ENCODE measurements around the gene UNC5B.

Gene UNC5B

DNA sequence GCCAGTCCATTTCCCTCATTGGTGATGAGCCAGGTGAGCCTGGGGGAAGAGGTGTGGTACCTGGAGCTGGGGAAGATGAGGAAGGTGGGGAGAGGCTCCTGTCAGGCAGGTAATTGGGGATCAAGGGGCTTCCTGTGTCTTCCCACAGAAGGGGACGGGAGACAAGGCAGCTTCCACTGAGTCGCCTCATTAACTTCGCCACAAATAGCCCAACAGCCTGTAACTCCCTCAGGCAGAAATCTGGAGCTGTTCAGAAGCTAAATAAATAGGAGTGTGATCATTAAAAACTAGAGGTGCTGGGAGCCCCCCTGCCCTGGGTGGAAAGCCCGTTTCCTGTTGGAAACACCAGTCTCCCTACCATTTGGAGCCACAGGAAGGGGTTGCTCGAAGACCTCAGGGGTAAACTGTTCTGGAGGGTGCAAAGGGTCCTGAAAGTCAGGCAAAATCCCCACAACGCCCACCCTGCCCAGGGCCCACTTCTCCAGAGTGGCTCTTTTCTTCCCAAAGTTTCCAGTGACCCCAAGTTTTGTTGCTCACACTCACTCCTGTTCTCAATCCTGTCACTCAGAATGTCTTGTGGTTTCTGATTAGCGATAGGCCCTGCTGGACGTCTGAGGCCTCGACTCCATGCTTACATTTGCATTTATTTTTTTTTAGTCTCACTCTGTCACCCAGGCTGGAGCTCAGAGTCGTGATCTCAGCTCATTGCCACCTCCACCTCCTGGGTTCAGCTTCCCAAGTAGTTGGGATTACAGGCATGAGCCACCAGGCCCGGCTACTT lies 25.7 kb downstream of the UNC5B start:
- no peak for DNase-seq (ENCODE audit: extremely low read depth in 1 of 2, low read depth in 1 of 2)

DNA sequence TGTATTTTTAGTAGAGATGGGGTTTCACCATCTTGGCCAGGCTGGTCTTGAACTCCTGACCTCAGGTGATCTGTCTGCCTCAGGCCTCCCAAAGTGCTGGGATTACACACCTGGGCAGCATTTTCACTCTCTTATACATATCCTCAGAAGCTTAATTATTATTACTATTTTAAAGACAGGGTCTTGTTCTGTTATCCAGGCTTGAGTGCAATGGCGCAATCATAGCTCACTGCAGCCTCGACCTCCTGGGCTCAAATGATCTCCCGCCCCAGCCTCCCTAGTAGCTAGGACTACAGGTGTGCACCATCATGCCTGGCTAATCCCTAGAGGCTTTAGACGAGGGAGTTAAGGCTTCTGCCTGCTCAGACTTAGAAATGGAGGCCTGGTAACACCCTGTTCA lies 26.3 kb downstream of the UNC5B start:
- DNase-seq (ENCODE audit: extremely low read depth in 1 of 2, low read depth in 1 of 2): no peak

DNA sequence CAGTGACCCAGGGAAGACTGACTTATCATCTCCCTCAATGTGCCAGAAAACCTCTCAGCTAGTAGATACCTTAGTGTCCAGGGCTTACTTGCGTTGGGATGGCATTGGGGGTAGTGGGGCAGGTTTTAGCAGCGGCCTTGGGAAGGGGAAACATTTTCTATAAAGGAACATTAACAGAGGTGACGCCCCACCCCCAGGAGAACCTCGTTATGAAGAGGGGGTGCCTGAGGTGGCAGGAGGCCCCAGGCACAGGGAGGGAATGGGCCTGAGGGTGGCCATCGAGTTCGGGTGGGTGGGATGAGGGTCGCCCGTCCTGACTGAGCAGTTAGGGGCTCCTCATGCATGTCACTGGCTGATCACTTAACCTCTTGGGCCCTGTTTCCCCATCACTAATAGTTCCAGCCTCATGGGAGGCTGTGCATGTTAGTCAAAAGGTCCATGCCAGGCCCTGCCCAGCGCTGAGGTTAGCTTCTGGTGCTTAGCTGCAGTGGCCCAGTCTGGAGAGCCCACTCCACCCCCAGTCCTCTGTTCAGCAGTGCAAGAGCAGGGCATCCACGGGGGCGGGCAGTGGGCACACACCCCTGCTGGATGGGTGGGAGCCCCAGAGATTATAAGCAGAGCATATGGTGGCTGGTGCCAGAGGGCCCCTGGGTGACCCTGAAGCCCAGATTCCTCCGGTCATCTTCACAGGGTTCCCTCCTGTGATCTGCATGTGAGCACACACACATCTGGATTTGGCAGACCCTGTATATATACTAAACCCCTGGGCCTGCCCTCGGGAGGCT lies 27.0 kb downstream of the UNC5B start:
- DNase-seq (ENCODE audit: extremely low read depth in 1 of 2, low read depth in 1 of 2): no peak

DNA sequence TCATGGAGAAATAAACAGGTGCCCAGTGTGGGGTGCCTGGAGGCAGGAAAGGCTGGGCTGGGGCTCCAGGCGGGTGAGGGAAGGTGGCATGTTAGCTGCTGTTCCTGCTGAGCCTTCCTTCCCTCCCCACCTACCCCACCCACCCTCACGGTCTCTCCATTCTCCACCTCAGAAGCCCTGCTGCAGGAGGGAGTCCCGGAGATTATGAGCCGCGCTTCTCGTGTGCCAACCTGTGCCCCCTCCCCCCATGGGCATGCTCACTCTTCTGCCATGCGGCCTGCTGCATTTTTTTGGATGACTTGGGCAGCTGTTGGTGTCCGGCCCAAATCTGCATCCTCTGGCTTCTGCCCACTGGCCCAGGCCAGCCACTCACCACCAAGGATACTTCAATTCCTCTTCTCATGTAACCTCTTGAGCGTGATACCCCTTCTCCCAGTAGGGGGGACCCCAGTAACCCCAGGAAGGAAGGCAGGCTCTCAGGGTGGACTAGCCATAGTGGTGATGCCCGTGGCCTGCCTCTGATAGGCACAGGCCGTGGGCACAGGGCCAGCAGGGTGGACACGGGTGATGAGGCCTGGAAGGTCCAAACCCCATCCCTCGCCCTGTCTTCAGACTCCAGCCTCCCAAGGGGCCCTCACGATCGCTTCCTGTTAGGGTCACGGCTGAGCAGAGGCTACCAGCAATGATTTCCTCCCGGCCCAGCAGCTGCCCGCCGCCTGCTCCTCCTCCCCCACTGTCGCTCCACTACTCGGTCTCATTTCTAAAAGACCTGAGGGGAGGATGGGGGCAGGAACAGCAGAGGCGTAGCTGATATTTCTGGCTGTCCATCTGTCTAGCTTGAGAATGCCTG lies 27.8 kb downstream of the UNC5B start:
- no peak for DNase-seq (ENCODE audit: extremely low read depth in 1 of 2, low read depth in 1 of 2)

DNA sequence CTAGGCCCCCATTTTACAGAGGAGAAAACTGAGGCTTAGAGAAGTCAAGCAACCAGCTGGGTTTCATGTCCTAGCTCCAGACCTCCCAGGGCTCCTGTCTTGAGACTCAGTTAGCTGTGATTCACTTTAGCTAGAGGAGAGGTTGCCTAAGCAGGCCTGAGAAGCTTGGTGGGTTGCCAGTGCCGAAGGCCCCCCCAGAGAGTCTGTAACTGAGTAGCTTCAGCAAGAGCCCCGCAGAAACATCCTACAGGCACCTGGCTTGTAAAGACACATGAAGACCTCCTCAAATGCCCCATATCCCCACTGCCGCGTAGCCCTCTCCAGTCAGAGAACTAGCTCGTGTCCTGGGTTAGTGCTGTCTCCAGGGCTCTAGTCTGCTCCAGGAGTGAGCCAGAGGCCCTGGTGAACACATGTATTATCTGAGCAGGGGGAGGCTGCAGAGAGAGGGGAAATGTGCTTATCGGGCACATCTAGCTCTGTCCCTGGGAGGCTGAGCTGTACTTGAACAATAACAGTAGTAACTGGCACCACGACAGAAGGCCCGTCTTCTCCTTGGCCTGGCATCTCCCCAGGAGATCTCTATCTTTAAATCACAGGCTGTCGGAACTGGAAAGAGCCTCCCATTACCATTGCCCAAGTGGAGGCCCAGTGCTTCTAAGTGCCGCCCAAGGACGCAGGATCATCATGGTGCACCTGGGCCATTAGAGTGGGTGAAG lies 28.9 kb downstream of the UNC5B start:
- no peak for DNase-seq (ENCODE audit: extremely low read depth in 1 of 2, low read depth in 1 of 2)

DNA sequence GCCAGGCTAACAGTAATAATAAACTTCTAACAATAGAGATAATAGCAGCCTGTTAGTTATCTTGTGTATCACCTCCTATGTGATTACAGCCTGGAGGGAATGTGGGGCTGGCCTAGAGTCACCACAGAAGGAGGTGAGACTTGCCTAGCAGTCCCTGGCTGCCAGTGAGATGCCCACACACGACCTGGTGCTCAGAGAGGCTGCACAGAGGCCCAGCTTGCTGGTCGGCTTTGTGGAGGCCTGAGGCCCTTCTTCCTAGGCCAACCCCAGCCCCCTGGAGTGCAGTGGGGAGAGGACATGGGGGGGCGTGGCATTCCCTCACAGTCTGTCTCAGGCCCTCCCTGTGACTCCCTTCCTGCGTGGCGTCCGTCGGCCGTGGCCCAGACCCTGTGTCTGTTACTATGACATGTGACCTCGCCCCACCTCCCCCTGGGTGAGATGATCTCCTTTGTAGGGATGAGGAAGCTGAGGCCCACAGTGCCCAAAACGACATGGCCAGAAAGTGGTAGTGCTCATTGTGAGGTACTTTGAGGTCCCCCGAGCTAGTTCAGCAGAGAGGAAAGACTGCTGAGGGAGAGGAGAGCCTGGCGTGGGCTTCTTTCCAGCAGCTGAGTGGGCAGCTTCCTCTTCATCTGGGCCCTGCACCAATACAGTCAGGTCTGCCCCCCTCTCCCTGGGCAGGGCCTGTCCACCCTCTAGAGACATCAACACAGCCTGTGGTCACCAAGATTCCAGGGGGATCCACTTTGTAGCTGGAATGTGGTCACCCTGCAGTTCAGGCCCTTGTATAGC lies 29.7 kb downstream of the UNC5B start:
- no peak for DNase-seq (ENCODE audit: extremely low read depth in 1 of 2, low read depth in 1 of 2)

DNA sequence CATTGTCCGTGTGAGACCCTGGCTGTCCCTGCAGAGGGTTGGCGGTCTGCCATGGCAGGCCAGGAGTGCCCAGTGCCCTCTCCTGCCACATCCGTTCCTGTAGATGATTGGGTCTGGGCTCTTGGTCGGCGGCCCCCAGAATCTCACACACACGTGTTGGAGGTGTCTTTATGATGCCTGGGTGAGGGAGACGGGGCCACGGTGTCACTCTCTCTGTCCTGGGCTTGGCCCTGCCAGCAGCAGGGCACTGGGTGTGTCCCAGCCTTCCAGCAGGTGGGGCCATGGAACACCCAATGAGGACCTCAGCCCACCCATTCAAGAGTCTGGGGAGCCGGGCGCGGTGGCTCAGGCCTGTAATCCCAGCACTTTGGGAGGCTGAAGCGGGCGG lies 30.2 kb downstream of the UNC5B start:
- DNase-seq (ENCODE audit: extremely low read depth in 1 of 2, low read depth in 1 of 2): no peak

DNA sequence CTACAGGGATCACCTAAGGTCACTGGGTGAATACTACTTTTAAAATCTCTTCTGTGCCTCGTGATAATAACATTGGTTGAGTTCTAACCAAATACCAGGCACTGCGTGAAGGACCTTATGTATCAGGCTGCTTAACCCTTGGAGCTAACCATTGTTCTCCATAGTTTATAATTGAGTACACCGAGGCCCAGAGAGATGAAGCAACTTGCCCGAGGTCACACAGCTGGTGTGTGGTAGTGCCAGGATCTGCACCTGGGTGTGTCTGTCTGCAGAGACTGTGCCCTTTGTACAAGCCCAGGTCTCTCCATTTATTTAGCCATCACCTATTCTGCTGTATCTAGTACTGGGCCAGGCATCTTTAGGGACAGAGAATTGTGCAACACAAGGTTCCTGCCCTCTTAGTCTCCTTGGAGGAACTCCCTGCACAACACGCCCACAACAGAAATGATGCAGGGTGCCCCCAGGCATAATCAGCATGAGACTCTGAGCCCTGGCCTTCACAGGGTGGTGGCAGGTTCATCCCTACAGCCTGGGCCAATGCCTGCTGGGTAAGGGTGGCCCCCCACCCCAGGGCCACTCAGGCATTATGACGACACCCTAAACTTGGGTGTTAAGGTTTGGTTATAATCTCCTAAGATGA lies 31.5 kb downstream of the UNC5B start:
- no peak for DNase-seq (ENCODE audit: extremely low read depth in 1 of 2, low read depth in 1 of 2)

DNA sequence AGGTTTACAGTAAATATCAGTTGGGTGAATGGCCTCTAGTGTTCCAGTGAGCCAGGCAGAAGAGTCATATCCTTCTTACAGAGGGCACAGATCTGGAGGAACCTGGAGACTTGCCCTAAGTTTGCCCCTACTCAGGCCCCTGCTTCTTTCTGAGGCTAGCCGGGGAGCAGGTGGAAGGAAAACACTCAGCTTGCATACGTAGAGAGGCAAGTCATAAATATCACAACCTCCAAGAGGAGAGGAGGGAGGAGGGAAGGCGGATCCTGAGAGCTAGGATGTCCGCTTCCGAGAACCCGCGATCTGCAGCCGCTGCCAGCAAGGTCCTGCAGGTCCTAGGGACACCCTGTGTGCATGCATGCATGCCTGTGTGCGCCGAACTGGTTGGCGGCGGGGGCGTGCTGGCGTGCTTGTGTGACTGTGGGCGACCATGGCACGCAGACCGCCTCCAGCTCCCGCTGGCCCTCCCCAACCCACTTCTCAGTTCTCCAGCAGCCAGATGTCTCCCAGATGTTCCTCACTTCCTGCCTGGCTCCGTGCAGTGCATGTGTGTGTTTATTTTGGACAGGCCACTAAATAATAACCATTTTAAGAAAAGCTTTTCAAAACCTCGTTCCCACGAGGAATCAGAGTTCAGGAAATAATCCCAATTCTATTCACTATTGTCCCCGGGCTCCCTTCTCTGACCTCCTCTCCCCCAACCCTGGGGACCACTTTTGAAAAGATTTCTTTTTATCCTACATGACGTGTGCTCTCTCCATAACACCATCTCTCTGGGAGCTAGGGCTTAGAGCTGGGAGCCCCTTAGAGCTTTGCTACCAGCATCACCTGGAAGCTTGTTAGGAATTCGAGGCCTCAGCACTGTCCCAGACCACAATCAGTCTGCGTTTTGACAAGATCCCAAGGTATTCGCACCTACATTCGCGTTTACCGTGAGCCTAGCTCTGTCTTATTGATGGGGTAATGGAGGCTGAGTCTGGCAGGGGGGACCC lies 32.4 kb downstream of the UNC5B start:
- DNase-seq (ENCODE audit: extremely low read depth in 1 of 2, low read depth in 1 of 2): no peak

DNA sequence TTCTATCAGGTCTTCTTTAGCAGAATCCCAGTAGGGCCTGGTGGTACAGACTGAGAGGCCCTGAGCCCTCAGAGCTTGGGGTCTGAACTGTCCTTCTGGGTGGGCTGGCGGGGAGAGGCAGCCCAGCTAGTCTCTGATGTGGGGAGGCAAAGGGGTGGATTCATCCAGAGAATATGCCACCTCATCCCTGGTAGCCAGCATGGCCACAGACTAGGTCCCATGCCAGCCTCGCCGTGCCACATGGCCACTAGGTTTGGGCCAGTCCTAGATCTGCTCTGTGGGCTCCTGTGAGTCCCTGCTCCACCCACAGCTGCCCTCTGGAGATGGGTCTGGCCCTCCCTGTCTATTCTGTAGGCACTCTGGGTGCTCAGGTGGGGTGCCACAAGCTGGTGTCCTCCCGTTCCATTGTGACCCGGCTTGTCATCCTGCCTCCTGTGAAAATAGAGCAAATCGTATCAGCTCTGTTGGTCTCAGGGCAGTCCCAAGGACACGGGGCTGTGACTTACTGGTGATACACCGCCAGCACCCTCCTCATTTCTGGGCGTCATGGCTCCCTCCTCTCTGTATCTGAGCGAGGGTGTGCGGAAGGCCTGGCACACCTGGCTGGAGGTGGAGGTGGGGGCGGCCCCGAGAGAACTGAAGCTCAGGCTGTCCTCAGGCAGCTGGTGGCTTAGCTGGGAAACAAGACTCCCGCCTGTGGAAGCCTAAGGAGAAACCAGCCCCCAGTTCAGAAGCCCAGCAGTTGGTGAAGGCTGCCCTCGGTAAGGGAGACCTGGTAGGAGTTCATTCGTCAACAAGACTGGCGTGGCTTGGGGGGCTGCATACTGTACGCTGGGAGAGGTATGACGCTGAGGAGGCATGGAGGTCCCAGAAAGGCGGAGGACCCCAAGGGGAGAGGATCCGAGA lies 33.3 kb downstream of the UNC5B start:
- DNase-seq (ENCODE audit: extremely low read depth in 1 of 2, low read depth in 1 of 2): no peak

DNA sequence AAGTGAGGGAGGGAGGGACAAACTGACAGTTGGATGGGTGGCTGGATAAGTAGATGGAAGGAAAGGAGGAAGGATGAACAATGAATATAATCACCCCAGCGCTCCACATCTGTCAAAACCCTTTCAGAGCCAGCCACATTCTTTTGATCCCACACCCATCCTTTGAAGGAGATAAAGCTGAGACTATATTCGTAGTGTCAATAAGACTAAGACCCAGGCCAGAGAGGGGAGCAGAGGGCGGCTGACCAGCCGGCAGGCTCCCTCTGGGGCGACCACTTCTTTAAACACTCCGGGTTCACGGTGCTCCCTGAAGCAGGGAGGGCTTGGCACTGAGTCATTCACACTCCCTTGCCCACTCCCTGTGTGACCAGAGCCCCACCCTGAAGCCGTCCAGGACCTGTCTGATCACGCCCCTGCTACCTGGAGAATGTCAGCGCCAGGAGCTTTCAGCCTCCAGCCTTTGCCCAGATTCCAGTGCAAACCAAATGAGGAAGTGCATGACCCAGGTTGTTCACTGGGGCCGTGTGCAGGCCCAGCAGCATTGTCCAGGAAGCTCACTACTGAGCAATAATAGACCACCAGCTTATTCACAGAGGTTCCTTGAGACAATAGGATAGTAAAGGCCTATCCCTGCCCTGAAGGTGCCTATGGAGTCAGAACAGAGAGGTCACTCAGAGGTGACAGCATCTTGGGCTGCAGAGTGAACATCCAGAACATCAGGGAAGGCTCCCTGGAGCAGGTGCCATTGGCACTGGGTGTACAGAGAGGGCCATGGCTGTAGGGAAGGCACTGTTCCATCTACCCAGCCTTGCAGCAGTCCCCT lies 34.4 kb downstream of the UNC5B start:
- no peak for DNase-seq (ENCODE audit: extremely low read depth in 1 of 2, low read depth in 1 of 2)

DNA sequence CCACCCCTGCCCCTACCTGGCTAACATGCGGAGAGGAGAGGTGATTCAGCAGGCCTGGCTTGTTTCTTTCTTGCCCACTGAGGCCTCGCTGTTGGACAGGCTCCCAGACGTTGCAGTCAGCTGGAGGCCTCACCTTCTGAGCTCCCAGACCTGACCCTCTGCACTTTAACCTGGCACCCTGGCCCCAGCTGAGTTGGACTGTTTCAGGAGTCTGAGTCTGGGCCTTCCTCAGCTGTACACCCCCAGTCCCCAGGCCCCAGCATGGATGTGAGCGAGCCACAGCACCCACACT lies 35.0 kb downstream of the UNC5B start:
- no peak for DNase-seq (ENCODE audit: extremely low read depth in 1 of 2, low read depth in 1 of 2)

DNA sequence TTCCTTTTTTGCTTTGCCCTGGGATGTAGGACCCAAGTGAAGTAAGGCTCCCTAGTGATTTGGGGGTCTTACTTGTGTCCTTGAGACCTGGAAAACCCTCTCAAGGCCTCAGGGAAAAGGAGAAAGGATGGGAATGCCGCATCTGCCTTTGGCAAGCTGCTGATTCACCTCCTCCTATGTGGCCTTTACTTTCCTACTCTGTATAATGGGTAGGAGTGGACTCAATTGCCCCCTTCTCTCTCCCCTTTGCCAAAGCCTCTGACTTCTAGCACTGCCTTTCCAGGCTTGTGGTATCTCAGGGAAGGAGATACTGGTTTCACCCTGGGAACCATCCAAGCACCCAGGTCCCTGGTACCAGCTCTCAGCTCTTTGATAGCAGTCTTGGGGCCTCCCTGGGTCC lies 35.4 kb downstream of the UNC5B start:
- DNase-seq (ENCODE audit: extremely low read depth in 1 of 2, low read depth in 1 of 2): no peak

DNA sequence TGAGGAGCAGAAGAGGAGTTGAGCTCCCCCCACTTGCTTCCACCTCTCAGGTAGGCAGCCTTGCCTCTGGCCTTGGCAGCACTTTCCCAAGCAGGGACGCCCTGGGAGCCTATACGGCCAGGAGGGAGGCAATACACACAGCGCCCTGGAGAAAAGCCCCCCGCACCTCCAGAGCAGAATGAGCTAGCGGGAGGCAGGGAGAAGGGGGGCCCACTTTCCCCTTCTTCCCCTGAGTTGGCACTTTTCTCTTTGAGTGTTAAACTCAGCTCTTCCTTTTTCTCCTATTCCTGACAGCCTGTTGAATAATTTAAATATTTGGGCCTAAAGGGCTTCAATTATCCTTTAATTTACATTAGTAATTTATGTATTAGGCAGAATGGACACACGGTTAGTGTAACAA lies 35.8 kb downstream of the UNC5B start:
- no peak for DNase-seq (ENCODE audit: extremely low read depth in 1 of 2, low read depth in 1 of 2)

DNA sequence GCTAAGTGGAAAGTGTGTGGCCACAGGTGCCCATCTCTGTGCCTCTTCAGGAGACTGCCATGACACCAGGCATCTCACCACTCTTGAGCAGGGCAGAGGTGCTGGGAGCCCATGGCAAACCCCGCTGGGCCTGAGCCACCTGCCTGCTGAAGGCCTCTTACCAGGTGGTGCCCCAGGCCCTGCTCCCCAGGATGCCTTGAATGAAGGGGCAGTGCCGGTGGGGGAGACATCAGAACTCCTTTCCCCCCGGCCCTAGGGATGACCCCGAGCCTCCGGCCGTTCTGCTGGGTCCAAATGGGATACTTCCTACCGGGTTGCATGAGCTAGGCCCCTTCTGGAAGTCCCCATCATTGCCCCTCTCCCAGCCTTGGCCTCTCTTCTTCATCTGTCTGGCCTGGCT lies 37.6 kb downstream of the UNC5B start:
- no peak for DNase-seq (ENCODE audit: extremely low read depth in 1 of 2, low read depth in 1 of 2)

DNA sequence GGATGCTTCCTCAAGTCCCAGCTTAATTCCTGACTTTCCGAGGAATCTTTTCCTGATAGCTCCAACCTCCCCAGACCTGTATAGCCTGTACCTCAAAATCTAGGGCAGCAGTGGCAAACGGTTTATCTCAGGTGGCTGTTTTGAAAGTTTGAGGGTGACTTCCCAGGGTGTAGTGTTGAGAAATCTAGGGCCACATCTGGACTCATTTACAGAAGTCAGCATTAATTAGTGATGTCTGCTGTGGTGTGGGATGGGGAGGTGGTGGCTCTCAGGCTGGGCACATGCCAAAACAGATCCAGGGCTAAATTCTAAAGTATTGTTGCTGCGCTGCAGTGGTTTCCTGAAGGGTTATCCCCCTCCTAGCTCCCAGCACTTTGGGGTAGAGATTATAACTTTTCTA lies 38.0 kb downstream of the UNC5B start:
- DNase-seq (ENCODE audit: extremely low read depth in 1 of 2, low read depth in 1 of 2): no peak

DNA sequence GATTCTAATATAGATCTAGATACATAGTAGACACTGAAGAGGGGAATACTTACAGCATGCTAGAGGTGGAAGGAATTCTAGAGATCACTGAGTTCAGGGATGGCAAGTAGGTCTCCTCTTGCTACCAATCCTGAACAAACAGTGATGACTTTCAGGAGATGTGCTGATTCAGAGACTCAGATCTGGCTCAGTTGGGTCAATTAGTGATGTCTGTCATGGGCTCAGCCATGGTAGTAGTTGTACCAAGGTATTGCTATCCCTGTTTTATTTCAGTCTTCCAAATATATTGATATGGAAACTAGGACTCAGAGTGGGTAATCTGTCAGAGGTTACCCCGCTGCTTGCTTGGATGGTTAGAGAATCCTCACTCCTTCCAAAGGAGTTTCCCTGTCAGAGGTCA lies 38.5 kb downstream of the UNC5B start:
- no peak for DNase-seq (ENCODE audit: extremely low read depth in 1 of 2, low read depth in 1 of 2)

Measured in stimulated activated CD8-positive, alpha-beta memory T cell treated with anti-CD3 and anti-CD28 coated beads, Interleukin-7, amount 100 ng/mL, for 48 hours (primary cell).